ENCODE data around the gene NCOA5. TPM values are rescaled to one million over a fixed set of nuclear protein-coding genes. Genes with fewer than 3 reads are reported as not detected.

The NCOA5 gene
- total RNA-seq, 1 experiment from 2014 or later: 26.9 TPM

DNA sequence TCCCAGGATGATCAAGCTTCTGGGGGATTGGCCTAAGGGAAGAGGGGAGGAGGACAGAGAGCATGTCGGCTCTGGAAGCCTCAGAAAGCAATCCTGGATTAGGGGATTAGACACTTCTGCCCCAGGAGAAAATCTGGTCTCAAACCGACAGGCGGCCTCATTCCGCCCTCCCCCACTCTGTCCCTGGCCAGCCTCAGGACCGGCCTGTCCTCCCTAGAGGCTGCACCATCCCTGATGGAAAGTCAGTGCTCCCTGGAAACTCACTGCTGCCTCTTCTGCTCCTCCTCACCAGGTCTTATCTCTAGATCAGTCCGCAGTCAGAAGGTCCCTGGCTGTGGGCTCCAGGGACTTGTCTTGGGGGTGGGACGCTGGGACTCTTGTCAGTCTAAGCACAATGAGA lies 61.7 kb downstream of the NCOA5 start:
- Histone ChIP-seq H3K27ac (ENCODE audit: low read length) (no peak overlapping the region), H3K9ac (ENCODE audit: low read length) (no peak overlapping the region), H3K79me2 (ENCODE audit: low read length) (no peaks in the 10 kb centered on the region), H2AFZ (ENCODE audit: low read length) (no peak overlapping the region), H3K9me3 (ENCODE audit: low read length) (no peaks in the 10 kb centered on the region), H4K20me1 (ENCODE audit: low read length) (no peaks in the 10 kb centered on the region), H3F3A (ENCODE audit: low read length, unreplicated experiment) (no peaks in the 10 kb centered on the region), H3K4me3 (ENCODE audit: low read length) (no peak overlapping the region), H3K27me3 (ENCODE audit: low read length) (peaks cover 29% of the 10 kb centered on the region), H3K36me3 (ENCODE audit: low read depth, low read length) (no peaks in the 10 kb centered on the region), H3K9me2 (replicated peaks; ENCODE audit: low read length) (no peaks in the 10 kb centered on the region), H3K4me2 (ENCODE audit: low read length) (no peak overlapping the region), H3K4me1 (ENCODE audit: insufficient read depth, low read length) (0 out of 2 replicates have a peak, but pooled peaks cover 4% of the 10 kb centered on the region)
- ATAC-seq (no peak), DNase-seq (no peak)
- ChIA-PET CTCF (no interaction called here), POLR2A (ENCODE audit: unreplicated experiment) (interaction anchor here (0.6 kb wide), 1 partner anchor 58 kb away, joined by 4 read pairs; no protein-coding TSS in a partner anchor)
- no TSS peak for BruUV-seq (replicated peaks)
- intact Hi-C loops (cut with micrococcal nuclease): loop anchor here (10.0 kb wide), 2 partner anchors 147 to 407 kb away; no protein-coding TSS in a partner anchor
- TF ChIP-seq EZH2 (IDR thresholded peaks at IDR 0.05; ENCODE audit: low read length, unreplicated experiment) (no peak), EZH2phosphoT487 (IDR thresholded peaks at IDR 0.05; ENCODE audit: borderline replicate concordance, low read length) (no peak)
- TF ChIP-seq, protein P1, sequence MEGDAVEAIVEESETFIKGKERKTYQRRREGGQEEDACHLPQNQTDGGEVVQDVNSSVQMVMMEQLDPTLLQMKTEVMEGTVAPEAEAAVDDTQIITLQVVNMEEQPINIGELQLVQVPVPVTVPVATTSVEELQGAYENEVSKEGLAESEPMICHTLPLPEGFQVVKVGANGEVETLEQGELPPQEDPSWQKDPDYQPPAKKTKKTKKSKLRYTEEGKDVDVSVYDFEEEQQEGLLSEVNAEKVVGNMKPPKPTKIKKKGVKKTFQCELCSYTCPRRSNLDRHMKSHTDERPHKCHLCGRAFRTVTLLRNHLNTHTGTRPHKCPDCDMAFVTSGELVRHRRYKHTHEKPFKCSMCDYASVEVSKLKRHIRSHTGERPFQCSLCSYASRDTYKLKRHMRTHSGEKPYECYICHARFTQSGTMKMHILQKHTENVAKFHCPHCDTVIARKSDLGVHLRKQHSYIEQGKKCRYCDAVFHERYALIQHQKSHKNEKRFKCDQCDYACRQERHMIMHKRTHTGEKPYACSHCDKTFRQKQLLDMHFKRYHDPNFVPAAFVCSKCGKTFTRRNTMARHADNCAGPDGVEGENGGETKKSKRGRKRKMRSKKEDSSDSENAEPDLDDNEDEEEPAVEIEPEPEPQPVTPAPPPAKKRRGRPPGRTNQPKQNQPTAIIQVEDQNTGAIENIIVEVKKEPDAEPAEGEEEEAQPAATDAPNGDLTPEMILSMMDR (conservative IDR thresholded peaks at IDR 0.05; ENCODE audit: low read depth, low read length): no peak

DNA sequence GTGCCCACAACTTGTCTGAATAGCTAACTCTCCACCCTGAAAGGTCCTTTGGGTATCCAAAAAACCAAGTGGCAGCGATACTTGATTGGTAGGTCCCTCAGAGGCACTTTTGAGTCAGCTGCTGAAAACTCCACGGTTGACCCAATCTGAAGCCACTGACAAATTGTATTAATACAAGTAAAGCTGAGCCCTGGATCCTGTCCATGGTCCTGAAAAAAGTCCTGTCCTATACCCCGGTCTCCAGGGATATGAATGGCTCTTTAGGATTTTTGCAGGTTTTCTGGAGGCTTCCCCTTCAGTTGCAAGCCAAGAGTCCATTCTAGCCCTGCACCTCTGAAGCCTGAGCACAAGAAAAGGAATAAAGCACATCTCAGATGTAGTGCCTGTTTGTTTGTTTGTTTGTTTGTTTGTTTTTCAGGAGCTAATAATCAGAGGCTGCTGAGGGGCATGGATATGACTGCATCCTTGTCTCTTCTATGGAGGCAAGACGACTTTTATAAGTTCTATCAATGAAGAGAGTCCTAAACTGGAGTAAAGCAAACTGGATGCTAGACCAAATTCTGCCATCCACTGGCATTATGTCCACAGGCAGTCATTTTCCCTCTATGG lies 62.4 kb downstream of the NCOA5 start:
- DNase-seq: peak; percentile 76
- POLR2A ChIA-PET (ENCODE audit: unreplicated experiment): interaction anchor here (0.6 kb wide), 1 partner anchor 59 kb away, joined by 4 read pairs; no protein-coding TSS in a partner anchor

More for the DNA sequence above, 62.4 kb downstream of the NCOA5 start:
- intact Hi-C loops (cut with micrococcal nuclease): loop anchor here (1.0 to 10.0 kb wide), 3 partner anchors 14 to 407 kb away; no protein-coding TSS in a partner anchor
- H3K4me2 ChIP-seq (ENCODE audit: low read length): no peak overlapping the region
- H3K27me3 ChIP-seq (ENCODE audit: low read length): peaks cover 22% of the 10 kb centered on the region
- no peaks in the 10 kb centered on the region for H3F3A ChIP-seq (ENCODE audit: low read length, unreplicated experiment)
- TF ChIP-seq, protein P1 (conservative IDR thresholded peaks at IDR 0.05; ENCODE audit: low read depth, low read length): no peak
- TF ChIP-seq EZH2phosphoT487 (IDR thresholded peaks at IDR 0.05; ENCODE audit: borderline replicate concordance, low read length) (no peak), EZH2 (IDR thresholded peaks at IDR 0.05; ENCODE audit: low read length, unreplicated experiment) (no peak)
- H4K20me1 ChIP-seq (ENCODE audit: low read length): no peaks in the 10 kb centered on the region
- H3K4me1 ChIP-seq (ENCODE audit: insufficient read depth, low read length): peaks cover 7% of the 10 kb centered on the region; the same call in 1 of the 2 replicates
- no peak overlapping the region for H3K4me3 ChIP-seq (ENCODE audit: low read length)
- no peaks in the 10 kb centered on the region for H3K36me3 ChIP-seq (ENCODE audit: low read depth, low read length)
- CTCF ChIA-PET: interaction anchor here (0.7 kb wide), 1 partner anchor 103 kb away, joined by 3 read pairs; no protein-coding TSS in a partner anchor
- peak; percentile 39 for ATAC-seq
- no peak overlapping the region for H3K9ac ChIP-seq (ENCODE audit: low read length)
- no peak overlapping the region for H3K27ac ChIP-seq (ENCODE audit: low read length)
- H3K9me3 ChIP-seq (ENCODE audit: low read length): no peaks in the 10 kb centered on the region
- H3K9me2 ChIP-seq (replicated peaks; ENCODE audit: low read length): no peaks in the 10 kb centered on the region
- BruUV-seq (replicated peaks): no TSS peak
- H2AFZ ChIP-seq (ENCODE audit: low read length): no peak overlapping the region
- no peaks in the 10 kb centered on the region for H3K79me2 ChIP-seq (ENCODE audit: low read length)
